GM12875 (cell line): Measurements from ENCODE around the gene CACNB1.

Experiments used
- H3K4me3 ChIP-seq: one replicate; pipeline ENCODE4 v1.5.1; 2011; ENCODE audit warnings: low read depth, low read length, control low read depth
- TF ChIP-seq, protein P1 (sequence below): IDR thresholded peaks from 2 replicates; pipeline ENCODE4 v1.5.1; 2011; ENCODE audit warnings: low read depth, mild to moderate bottlenecking, control low read depth, inconsistent platforms, low read length, moderate library complexity, borderline replicate concordance; ENCODE audit not compliant: insufficient read depth

Gene CACNB1

DNA sequence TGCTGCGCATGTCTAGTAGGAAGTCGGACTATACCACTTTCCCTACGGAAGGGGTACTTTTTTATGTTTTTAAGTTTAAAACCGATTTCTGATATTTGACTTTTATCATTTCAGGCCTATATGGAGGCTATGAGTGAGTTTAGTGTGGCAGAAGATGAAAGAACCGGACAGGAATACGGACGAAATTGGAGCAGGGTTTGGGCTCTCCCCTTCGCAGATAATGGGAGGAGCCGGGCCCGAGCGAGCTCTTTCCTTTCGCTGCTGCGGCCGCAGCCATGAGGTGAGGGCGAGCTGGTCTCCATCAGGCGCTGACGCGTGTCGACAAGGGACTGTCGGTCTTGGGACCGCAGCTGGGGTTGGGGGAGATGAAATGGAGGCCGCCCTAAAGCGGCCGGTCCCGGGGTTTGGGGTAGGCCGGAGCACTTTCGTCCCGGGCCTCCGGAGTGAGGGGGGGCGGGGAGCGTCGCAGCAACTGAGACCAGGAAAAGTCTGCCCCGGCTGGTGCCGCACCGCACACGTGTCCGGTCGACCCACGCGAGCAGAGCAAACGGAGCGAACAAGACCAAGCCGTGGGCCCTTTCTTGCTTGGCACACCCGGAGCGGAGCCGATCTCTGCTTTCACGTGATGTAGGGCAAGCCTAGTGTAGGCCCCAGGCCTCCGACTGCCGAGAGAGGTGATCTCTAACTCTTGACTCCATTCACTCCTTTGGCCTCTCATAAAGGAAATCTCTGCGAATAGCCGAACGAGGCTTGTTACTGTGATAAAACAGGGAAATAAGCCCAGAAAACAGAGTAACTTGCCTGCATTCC, 2.8 kb upstream of the CACNB1 start, which contains the start of gene RPL19:
TSS of gene RPL19 (plus strand) at position 214 of the 810 bp plus-strand sequence. CDS start at position 276, 62 bp downstream.
- TF ChIP-seq, protein P1, sequence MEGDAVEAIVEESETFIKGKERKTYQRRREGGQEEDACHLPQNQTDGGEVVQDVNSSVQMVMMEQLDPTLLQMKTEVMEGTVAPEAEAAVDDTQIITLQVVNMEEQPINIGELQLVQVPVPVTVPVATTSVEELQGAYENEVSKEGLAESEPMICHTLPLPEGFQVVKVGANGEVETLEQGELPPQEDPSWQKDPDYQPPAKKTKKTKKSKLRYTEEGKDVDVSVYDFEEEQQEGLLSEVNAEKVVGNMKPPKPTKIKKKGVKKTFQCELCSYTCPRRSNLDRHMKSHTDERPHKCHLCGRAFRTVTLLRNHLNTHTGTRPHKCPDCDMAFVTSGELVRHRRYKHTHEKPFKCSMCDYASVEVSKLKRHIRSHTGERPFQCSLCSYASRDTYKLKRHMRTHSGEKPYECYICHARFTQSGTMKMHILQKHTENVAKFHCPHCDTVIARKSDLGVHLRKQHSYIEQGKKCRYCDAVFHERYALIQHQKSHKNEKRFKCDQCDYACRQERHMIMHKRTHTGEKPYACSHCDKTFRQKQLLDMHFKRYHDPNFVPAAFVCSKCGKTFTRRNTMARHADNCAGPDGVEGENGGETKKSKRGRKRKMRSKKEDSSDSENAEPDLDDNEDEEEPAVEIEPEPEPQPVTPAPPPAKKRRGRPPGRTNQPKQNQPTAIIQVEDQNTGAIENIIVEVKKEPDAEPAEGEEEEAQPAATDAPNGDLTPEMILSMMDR, result no peak
- H3K4me3 ChIP-seq, result peak within 1 kb of the TSS; percentile 72

DNA sequence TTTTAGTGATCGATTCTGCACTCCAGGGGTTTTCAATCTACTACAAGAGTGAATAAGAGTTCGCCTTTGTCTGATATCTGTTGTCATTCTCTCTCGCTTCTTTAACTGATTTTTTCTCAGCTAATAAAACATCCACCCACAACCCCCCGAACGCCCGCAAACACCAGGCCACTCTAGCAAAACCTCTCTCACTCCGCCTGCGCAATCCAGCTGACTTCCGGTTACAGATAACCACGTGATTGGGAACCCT, 2.3 kb upstream of the CACNB1 start:
- H3K4me3 ChIP-seq, result peak overlapping the region; percentile 26
- TF ChIP-seq, protein P1, result no peak

DNA sequence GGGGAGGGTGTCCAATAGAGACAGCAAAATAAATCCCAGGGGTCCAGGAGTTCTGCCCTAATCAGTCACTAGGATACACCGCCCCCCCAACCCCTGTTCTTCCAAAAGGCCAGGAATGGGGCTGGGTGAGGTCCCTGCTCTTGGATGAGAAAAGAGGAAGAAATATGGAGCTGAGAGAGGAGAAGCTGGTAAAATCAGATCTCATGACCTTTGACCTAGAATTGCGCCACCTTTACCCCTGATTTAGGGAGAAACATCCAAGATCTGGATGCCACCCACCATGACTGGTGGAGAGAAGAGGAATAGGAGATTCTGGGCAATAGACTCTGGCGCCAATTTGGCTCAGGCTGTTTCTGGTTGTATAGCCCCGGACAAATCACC, 707 bp upstream of the CACNB1 start:
- H3K4me3 ChIP-seq, result no peak overlapping the region
- TF ChIP-seq, protein P1, result no peak

DNA sequence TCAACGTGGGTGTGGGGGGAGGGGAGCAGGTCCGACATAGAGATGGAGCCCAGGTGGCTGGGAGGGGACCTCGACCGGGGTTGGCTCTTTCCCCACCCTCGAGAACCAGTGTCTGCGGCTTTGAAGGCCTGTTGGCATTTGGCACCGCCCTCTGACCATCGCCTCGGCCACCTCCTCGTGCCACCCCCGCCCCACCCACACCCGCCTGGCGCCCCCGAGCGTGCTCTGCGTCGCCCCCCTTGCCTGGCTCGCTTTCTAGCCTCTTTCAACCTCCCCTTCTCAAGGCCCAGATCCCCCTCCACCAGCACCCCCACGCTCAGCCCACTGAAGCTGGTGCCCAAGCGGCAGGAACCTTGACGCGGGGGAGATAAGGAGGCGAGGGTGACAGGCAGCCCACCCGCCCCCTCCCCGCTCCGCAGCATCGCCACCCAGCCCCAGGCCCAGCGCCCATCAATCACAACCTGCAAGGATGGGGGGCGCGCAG, 619 bp downstream of the CACNB1 start:
- TF ChIP-seq, protein P1, result no peak

DNA sequence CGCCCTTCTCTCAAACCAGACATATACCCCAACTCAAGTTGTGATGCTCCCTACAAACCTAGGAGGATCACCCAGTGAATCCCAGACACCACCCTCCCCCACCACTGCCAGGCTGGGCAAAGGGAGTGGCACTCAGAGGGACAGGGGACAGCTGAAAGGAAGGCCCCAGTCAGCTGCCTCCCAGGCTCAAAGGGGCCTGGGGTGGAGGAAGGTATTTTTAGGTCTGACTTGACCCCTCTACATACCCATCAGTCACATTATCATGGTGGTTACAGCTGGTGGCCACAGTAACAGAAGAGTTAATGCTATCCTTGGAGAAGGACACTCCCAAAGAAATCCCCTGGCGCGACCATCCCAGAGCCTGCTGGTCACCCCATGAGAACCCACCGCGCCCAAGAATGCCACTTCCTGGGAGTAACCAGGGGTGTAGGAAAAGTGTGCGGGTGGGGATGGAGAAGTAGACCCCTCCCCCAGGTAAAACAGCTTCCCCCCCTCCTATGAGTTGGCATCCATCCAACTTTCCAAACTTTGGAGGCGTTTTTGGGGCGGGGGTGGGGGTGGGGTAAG, 1.1 kb downstream of the CACNB1 start:
- TF ChIP-seq, protein P1, result no peak
- peak overlapping the region; percentile 69 for H3K4me3 ChIP-seq

More for the DNA sequence above, 619 bp downstream of the CACNB1 start:
- H3K4me3 ChIP-seq, result peak overlapping the region; percentile 69

DNA sequence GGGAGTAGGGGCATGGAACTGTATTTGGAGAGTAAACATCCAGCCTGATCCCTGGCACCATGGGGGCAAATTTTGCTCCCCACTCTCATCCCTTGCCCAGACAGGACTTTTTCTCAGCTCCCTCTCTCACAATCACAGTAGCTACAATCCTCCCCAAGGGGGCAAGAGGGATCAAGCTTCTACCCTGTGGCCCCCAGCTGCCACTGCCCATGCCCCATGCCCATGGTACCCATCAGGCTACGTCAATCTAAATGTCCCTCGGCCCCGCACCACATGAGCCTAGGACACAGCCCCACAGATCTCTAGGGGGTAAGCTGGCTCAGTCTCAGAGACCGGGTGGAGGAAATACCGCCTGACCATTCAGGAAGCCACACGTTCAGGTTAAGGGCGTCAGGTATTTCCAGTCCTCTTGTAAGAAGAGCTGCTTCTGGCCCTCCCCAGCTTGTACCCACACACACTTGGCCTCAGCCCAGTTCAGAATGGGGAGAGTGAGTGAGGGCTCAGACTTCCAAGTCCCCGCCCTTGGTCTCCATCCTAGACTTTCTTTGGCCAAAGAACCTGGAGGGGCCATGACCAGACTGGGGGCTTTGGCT, 1.8 kb downstream of the CACNB1 start:
- TF ChIP-seq, protein P1, result no peak
- H3K4me3 ChIP-seq, result no peak overlapping the region

DNA sequence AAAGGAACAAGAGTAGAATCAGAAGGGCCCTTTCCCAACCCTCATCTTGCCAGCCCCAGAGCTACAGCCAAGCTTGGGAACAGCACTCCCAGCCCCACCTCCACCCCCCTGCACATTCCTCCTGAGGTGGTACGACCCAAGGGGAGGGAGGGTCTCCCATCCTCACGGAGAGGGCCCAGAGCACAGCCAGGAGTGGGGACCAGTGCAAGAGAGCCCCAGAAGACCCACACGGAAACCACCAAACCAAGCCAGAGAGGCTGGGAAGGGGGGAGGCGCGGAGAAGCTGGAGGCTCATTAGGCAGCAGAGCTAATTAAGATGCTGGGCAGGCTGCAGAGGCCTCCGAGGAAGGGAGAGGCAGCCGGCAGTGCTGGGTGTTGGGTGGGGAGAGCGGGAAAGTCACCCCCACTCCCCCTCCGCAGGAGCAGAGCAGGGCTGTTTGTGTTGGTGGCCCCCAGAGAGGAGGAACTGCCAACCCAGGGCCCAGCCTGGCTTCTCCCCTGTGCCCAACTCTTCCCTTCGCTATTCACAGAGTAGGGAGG, 2.4 kb downstream of the CACNB1 start:
- TF ChIP-seq, protein P1, result no peak
- no peak overlapping the region for H3K4me3 ChIP-seq
